Left kidney (tissue), 2 donors: ENCODE results near the gene ZFP62. TPM values are rescaled to one million over a fixed set of nuclear protein-coding genes. Genes with fewer than 3 reads are reported as not detected.
"Not testable (repeated sequence)": the region's sequence is repeated elsewhere in the genome, so short reads cannot be mapped to it uniquely, and the experiment has no call there.

Experiments used
- DNase-seq: peaks from one replicate; pipeline ENCODE4 v3.0.0-alpha.2; 2013
- polyA plus RNA-seq: library from polyadenylated mRNA; unstranded; fragments of 120-200 nt; gene quantifications from one replicate; pipeline ENCODE4 v1.2.1, GENCODE V29; 2013; ENCODE audit not compliant: insufficient read length

Gene ZFP62
- polyA plus RNA-seq, 1 donor = 74.6 TPM

DNA sequence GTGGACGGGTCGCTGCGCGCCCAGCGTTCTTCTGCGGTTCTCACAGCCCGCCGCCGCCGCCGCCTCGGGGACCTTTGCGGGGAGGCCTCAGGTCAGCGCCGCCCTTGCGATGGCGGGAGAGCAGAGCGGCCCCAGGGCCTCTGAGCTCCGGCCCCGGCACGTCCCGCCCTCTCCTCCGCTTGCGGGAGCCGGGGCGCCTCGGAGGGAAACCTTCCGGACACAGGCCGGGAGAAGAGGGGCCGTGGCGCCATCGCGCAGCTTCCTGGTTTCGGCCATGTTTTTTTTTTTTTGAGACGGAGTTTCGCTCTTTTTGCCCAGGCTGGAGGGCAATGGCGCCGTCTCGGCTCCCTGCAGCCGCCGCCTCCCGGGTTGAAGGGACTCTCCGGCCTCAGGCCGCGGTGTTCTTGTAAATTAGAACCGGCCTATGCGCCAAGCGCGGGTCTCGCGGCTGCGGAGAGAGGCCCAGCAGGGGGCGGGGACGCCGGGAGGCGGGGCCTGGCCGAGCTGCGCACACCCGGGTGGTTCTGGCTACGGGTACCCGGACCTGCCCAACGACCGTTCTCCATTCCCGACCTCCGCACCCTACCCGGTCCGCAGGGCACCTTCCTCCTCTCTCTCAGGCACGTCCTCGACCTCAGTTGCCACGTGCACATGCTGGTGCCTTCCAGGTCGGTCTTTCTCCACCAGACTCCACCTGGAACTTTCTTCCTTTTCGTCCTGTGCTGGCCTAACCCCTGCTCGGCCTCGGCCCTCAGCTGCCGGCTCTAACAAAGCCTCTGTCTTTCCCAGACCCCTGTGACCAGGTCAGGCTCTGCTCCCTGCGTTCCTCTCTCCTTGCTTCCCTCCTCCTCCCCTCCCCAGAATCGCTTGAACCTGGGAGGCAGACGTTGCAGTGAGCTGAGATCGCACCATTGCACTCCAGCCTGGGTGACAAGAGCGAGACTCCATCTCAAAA is 29.7 kb downstream of the ZFP62 start:
- DNase-seq = no peak

DNA sequence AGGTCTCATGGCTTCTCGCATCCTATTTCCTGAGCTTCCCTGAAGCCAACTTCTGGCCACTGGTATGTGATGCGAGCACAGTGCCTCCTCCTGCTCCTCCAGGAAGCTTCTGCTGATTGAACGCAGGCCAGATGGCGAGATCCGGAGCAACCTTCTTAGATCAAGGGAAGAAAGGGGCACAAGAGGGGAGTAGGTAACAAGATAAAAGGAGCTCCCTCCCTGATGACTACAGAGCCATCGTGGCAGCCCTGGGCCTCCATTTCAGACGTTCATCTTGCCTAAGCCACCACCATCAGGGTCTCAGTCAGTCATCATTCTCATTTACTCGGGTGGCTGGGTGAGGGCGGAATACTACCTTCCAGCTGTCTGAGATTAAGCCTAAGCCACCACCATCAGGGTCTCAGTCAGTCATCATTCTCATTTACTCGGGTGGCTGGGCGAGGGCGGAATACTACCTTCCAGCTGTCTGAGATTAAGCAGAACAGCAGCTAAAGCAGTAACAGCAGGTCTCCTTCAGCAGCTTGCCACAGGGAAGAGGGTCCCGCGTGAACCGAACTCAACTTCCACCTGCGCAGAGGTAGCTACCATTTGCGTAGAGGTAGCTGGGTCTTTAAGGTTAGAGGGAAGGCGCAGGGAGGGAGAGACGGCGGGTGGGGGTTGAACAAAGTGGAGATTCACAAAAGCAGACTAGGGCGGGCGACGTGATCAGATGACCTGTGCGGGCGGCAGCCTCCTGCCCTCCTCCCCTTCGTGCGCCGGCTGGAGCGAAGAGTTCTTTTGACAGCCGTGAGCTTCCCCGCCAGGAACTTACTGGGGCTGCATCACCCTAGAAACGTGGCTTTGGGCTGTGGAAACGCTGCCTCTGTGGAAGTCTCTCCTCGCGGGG is 30.6 kb downstream of the ZFP62 start:
- DNase-seq = no peak

DNA sequence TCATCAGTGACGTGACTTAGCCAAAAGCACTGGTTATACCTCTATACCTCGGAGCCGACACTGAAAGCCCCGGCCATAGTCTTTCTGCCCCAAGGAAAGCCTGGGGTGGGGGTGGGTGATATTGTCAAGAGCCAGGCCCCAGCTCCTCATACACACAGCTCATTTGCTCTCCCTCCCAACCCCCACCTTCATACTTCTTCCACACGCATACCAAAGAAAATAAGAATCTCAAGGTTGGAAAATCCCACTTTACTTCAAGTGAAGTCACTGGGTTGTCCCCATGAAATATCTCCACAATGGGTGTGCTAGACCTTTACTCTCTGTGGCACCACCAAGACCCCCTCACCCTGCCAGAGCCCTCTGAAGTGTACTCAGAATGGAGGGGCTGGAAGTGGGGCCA is 31.4 kb downstream of the ZFP62 start:
- DNase-seq = no peak

DNA sequence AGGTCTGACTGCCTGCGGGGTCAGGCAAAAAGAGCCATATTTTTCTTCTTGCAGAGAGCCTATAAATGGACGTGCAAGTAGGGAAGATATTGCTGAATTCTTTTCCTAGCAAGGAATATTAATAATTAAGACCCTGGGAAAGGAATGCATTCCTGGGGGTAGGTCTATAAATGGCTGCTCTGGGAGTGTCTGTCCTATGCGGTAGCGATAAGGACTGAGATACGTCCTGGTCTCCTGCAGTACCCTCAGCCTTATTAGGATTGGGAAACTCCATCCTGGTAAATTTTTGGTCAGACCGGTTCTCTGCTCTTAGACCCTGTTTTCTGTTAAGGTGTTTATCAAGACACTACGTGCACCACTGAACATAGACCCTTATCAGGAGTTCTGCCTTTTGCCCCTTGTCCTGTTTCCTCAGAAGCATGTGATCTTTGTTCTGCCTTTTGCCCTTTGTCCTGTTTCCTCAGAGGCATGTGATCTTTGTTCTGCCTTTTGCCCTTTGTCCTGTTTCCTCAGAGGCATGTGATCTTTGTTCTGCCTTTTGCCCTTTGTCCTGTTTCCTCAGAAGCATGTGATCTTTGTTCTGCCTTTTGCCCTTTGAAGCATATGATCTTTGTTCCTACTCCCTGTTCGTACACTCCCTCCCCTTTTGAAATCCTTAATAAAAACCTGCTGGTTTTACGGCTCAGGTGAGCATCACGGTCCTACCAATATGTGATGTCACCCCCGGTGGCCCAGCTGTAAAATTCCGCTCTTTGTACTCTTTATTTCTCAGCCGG is 32.1 kb downstream of the ZFP62 start:
- not testable (repeated sequence) for DNase-seq

DNA sequence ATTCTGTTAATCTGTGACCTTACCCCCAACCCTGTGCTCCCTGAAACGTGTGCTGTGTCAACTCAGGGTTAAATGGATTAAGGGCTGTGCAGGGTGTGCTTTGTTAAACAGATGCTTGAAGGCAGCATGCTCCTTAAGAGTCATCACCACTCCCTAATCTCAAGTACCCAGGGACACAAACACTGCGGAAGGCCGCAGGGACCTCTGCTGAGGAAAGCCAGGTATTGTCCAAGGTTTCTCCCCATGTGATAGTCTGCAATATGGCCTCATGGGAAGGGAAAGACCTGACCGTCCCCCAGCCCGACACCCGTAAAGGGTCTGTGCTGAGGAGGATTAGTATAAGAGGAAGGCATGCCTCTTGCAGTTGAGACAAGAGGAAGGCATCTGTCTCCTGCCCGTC is 33.7 kb downstream of the ZFP62 start:
- DNase-seq = not testable (repeated sequence)

DNA sequence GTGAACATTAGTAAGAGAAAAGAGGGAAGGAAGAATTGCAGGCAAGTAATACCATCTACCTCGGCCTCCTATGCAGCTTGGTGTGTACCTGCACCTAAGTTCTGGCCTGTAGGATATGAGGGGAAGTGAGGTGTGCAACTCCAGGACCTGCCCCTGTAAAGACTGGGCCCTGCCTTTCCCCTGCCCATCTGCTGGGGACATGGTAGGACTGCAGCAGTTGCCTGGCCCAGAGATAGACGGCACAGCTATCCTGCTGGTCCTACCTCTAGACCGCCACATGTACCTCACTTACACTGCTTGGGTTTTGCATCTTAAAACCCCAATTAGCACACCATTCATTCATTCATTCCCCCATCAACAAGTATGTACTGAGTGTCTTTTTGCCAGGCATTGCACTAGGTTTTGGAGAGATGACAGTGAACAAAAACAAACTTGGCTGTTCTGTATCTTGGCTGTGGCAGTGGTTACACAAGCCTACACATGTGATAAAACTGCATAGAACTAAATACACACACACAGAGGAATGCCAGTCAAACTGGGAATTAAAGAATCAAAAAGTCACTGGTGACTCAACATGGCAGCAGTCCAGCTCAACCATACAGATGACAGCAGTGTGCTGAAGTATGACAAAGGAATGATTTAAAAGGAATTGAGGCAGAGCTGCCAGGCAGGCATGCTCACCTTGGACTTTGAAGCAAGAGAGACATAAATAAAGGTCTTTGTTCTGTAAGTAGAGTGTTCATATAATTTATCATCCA is 35.1 kb downstream of the ZFP62 start:
- no peak for DNase-seq

DNA sequence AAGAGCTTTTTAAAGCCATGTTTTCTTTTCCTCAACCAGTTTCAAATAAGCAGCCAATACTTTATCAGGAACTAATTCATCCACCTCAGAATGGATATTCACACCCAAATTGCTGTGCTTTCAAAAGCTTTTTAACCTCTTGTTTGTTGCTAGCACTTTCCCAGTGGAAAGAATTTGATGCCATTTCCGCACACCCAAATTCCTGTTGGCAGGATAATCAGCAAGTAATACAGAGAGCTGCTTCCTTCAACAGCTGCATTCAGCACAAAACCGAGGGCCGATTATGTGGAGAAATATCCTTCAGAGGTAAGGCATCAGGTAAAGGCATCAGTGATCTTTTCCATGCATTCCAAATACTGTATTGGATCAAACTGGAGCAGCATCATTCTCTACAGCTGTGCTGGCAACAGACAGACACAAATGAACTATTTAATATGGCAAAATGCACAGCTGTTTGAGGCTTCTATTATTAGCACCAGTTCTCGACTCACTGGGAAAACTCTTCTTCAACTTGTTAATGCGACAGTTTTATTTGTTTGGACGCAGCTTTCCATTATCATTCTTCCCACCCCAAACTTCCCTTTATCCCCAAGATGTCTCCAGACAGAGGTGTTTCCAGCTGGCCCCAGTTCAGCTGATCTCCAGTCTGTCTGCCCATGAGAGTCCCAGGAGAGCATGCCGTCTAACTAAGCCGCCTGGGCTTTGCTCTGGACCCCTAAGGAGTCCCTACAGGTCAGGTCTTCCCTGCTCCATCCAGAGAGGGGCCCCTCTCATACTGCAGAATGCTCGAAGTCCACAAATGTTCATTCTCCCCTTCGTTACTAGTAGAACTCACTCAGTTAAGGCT is 36.2 kb downstream of the ZFP62 start:
- DNase-seq = no peak

DNA sequence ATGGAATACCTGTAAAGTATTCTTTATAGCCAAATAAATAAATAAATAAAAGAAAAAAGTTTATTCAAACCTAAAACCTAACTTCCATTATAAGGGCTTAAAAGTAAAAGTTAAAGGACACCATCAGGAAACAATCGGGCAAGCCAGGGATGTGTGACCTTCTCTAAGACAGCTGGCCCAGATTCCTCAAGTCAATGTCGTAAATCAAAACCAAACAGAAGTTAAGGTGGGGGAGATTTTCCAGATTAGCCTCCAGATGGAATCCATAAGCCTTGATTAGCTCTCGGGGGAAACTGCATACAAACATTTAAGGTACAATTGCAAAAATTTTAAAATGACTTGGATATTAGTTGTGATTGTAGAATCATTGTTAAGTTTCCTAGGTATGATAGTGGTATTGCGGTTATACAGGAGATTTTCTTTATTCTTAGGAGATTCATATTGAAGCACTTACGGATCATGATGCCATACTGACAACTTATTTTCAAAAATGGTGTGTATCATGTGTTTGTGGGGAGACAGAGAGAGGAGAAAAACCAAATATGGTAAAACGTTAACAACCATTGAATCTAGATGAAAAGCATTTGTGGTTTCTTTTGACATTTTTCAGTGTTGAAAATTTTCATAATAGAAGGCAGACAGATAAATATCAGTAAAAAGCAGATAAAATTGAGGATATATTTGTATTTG is 37.0 kb downstream of the ZFP62 start:
- DNase-seq = no peak

DNA sequence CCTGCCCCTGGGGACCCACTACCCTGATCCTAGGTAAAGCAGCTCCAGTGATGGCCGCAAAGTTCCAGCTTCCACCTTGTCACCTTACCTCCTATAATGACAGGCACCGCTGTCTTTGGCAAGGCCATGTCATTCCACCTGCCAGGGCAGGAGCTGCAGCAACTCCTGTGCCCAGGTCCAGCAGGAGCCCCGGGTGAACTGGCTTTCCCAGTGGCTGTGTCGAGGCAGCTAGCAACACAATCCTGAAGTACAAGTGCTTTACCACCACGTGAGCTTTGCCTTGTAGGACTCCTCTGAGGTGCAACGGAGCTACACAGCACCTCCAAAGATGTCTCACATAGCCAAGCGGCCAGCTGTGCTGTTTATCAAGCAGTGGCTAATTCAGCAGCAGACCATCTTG is 37.7 kb downstream of the ZFP62 start:
- no peak for DNase-seq

DNA sequence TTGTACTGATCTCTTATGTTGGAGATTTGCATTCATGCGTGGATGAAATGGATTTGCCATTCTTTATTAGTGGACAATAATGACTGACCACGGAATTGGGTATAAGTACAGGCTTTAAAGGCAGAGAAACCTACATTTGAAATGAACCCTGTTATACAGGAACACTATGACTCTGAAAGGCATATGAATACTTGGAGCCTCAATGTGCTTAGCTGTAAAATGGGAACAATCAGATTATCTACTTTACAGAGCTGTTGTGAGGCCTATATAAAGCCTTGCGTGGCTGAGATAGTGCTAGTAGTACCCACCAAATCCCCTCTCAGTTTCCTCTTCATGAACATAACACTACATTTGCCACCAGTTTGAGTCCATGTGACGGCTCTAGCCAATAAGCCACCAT is 39.5 kb downstream of the ZFP62 start:
- no peak for DNase-seq

DNA sequence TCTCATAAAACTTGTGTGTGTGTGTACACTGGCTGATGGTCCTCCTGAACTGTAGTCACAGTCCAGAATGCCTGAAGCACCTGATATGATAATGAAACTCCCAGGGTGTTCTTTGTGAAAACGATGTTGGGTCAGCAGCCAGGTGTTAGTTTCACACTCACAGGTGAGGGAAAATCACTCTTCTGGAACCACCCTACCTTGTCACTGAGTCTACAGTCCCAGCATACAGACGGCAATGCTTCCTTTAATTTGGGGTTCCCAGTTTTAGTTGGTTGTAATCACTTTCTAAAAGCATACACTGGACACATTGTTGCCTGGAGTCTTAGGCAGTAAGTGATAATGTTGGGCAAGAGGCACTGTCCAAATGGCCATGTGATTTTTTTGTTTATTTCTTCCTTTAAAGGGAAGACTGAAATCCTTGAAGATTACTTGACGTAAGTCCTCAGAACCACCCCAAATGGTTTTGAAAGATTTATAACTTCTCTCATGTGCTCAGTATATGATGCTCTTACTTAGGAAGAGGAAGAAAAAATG is 40.2 kb downstream of the ZFP62 start:
- no peak for DNase-seq

DNA sequence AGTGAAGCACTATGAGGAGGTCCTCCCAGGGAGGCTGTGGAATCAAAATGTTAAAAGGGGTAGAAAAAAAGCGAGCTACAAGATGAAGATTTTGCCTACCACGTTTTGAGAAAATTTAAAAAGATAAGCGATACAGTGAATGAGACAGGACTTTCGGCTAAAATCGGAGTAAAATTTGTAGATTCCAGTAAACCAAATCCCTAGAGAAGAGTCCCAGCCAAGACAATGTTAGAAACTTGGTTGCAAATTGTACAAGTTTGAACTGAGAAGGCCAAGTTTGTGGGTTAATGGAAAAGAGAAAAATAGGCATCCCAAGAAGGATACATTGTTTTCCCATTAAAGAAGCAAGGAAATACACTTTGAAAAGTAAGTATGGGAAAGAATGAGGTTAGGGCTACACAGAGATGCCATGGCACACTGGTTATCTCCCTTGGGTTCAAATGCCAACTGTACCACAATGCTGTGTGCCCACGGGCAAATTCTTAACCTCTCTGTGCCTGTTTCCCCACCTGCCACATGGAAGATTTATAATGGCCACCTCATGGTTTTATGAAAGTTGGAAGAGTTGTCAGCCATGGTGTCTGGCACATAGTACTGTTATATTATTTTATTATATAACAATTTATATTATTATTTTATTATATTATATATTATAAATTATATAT is 42.3 kb downstream of the ZFP62 start:
- no peak for DNase-seq

DNA sequence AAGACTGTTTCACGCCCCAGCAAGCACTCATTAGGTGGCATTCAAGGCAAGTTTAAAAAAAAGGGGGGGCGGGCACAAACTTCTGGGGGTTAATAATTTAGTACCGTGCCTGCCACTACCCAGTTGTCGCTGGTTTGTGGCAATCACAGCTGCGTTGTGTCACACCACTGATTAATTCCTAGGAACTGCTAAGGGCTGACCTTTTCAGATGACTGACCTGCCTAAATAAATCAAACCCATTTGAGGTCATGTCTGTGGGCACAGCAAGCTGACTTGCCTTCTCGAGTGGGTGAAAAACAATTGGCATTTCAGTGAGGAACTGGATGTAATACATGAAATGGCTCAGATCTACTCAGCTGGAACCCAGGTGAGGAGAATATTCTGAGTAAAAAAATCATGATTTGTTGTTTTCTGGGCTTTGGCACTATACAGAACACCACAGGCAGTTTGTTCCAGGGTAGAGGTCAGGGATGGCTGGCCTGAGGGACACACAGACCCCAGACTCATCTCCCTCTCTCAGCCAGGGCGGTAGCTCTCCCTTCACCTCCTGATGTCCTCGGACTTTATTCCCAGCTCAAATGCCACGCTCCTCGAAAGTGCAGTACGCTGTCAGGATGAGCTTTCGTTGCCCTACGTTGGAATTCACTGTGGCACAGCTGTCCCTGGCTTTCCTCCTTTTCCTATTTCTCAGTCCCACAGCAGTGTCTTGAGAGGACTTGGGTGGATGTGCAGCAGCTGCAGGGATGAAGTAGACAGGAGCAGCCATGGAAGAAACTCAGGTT is 43.0 kb downstream of the ZFP62 start:
- DNase-seq = no peak

DNA sequence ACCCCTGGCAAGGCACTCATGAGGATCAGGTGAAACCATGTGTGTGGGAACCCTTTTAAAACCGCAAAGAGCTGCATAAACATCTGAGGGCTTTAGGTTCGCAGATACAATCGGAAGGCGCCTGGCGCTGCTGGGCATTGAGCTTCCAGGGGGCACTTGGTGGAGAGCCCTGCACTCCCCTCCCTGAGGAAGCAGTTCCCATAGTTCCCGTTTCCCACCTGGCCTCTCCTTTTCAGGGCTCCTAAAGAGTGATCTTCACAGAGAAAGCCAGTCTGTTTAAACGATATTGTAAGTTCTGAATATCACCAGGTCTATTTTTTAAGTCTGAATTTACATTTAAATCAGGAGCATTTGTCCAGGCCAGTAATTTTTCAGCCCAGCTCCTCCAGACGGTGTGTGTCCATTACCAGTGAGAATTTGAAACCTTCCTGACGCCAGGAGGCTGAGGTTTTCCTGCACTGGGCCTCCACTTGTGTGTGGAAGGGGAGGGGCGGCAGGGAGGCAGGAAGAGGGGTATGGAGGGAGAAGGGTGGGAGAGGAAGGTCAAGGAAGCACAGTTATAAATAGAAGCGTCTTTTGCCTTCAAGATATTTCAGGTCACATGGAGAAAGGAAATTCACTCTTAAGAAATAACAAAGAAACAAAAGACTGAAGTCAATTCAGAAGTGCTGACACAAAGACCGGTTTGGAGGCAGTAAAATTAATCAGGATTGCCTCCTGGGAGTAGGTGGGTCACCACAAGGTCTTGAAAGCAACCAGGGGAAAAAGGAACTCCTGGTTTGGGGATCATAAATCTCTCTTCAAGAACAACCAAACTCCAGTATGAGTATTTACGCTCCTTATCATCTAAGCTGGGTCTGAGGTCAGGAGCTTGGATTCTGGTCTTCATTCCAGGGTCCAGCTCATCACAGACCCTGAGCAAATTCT is 44.2 kb downstream of the ZFP62 start:
- DNase-seq = no peak

DNA sequence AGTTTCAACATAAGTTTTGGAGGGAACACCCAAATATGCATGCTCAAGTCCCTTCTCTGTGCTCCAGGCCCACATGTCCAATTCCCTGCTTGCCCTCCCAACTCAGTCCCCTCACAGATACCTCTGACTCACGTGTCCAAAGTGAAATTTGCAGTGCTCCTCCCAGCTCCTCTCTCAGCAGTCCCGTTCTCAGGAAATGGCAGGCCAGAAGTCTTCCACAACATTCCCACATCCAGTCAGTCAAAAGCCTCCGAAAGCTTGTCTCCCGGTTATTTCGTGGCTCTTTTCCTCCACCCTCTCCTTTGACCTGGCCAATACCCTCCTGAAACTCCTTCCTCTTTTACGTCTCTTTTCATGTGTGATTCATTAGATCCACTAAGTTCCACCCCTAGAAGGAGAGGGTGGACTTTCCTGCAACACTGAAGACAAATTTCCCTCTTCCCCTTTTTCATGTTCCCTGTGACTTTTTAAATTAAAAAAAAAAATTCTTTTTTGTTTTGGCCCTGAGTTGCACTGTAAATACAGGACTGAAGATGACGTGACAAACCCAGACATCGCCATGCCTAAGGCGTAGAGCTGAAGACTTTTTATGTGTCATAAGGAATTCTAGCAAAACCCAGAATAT is 45.7 kb downstream of the ZFP62 start:
- no peak for DNase-seq

DNA sequence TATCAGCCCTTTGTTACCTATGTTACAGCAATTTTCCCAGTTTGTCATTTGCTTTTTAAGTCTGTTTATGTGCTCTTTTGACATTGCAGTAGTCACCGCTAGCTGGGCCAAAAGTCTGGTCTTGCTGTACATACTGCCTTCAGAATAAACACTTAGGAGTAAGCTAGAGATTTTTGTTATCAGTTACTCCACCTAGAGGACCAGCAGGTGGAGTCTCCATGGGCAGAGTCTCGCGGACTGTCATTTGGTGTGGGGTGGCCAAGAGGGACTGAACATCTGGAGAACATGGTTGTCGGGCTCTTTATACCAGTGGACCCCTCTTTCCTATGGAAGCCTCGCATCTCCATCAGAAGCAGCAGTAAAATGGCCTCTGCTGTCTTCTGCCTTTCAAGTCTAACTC is 47.7 kb downstream of the ZFP62 start:
- DNase-seq = no peak
